Small intestine (tissue), 7 donors: ENCODE results near the gene UCN2. TPM values are rescaled to one million over a fixed set of nuclear protein-coding genes. Genes with fewer than 3 reads are reported as not detected.

Experiments
- DNase-seq, 2 donors: peaks; one replicate each; pipeline versions ENCODE4 v3.0.0 to v3.0.0-alpha.2; 2013
- FAIRE-seq: peaks from 2 replicates; lab custom pipeline; 2012; peaks lifted over from hg19 to GRCh38; lab: Jason Lieb, UNC
- H3K27ac ChIP-seq, 3 donors: one replicate each; pipeline ENCODE4 v1.5.1; 2013; ENCODE audit warnings: low read length in 2 of 3, mild to moderate bottlenecking in 2 of 3, control low read depth in 1 of 3, inconsistent platforms in 1 of 3, low read depth in 1 of 3, moderate library complexity in 1 of 3
- H3K27me3 ChIP-seq, 3 donors: one replicate each; pipeline ENCODE4 v1.6.1; 2013; ENCODE audit warnings: low read length in 3 of 3, inconsistent platforms in 1 of 3; ENCODE audit not compliant: control insufficient read depth in 3 of 3, insufficient read depth in 3 of 3
- H3K36me3 ChIP-seq, 3 donors: one replicate each; pipeline ENCODE4 v1.6.1; 2013; ENCODE audit warnings: low read length in 3 of 3, inconsistent platforms in 1 of 3, low read depth in 1 of 3, mild to moderate bottlenecking in 1 of 3, moderate library complexity in 1 of 3; ENCODE audit not compliant: control insufficient read depth in 3 of 3, insufficient read depth in 2 of 3
- H3K4me1 ChIP-seq, 3 donors: one replicate each; pipeline ENCODE4 v1.6.1; 2013; ENCODE audit warnings: low read length in 2 of 3, inconsistent platforms in 1 of 3, low read depth in 1 of 3, mild to moderate bottlenecking in 1 of 3, moderate library complexity in 1 of 3; ENCODE audit not compliant: control insufficient read depth in 3 of 3, insufficient read depth in 2 of 3
- H3K4me3 ChIP-seq, 3 donors: one replicate each; pipeline ENCODE4 v1.5.1; 2013; ENCODE audit warnings: low read length in 3 of 3, control low read depth in 1 of 3, inconsistent platforms in 1 of 3, low read depth in 1 of 3, mild to moderate bottlenecking in 1 of 3, moderate library complexity in 1 of 3
- H3K9me3 ChIP-seq, 2 donors: one replicate each; pipeline ENCODE4 v1.6.1; 2013; ENCODE audit warnings: low read depth in 1 of 2, low read length in 1 of 2; ENCODE audit not compliant: control insufficient read depth in 2 of 2, insufficient read depth in 1 of 2
- WGBS, 3 donors: extraction: QIAGEN DNeasy Blood & Tissue Kit; methylation state at CpG; one replicate each; pipeline ENCODE4 v1.1.7; 2013; 5-methylcytosine and 5-hydroxymethylcytosine counted together
- polyA plus RNA-seq, 4 donors: library from polyadenylated mRNA; stranded (reverse) in 3 of 4; unstranded in 1 of 4; fragments of 200-250 nt in 3 of 4; fragments of 120-200 nt in 1 of 4; gene quantifications; one replicate each; pipeline versions ENCODE4 v1.2.1 to v1.2.3, GENCODE V29; 2013
- donor health status: healthy with polysubstance abuse.
- donor health status: control.
- donor health status: control.
- donor health status: Bipolar disorder and iron deficiency.
- donor health status: healthy.

Gene UCN2
- polyA plus RNA-seq, 4 donors, result 0.13 to 0.65 TPM; not detected in 2

DNA sequence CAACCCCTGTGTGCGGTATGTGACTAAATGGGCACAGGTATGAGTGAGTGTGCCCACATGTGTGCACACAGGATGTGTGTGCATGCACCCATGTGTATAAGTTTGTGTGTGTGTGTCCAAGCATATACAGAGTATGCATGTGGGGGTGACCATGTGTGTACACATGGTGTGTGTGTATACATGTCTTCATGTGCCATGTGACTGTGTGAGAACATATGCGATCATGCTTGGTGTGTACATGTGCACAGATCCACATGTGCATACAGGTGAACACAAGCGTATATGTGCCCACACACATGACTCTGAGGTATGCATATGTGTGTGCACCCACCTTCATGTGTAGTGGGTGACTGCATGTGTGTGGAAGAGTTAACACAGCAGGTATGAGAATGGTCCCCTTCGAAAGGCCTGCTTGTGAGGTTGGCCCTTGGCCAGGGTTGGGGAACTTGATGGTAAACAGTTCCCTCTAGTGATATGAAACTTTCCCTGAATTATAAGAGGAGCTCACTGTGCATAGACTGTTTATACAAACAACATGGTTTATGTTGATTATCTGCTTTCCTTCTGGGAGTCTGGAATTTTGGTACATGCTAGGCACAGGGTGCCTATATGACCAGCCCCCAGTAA, 17.3 kb downstream of the UCN2 start:
- Histone ChIP-seq H3K27me3 (no peaks in the 10 kb centered on the region), H3K9me3 (no peaks in the 10 kb centered on the region), H3K27ac (no peak overlapping the region), H3K36me3 (peaks cover 0 to 53% (median 6%) of the 10 kb centered on the region in 3 donors), H3K4me1 (no peaks in the 10 kb centered on the region), H3K4me3 (no peak overlapping the region)
- no peak for FAIRE-seq
- 81 to 90% (median 87%) methylated on average over 4 of the region's 4 CpGs for WGBS, 3 donors
- no peak for DNase-seq

DNA sequence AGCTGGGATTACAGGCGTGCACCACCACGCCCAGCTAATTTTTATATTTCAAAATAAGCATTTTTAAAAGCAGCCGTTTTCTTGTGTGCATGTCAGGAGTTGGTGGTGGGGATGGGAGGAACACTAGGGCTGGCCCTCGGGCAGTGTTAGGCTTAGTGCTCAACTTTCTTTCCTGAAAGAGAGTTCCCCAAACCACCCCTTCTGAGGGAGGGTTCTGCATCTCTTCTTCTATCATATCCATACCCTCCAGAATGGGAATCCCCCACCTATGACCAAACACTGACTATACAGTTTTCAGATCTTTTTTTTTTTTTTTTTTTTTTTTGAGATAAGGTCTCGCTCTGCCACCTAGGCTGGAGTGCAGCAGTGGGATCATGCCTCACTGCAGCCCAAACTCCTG, 19.4 kb downstream of the UCN2 start:
- 86 to 91% (median 88%) methylated on average over 5 of the region's 5 CpGs for WGBS, 3 donors
- Histone ChIP-seq H3K27me3 (no peaks in the 10 kb centered on the region), H3K36me3 (peaks cover 0 to 52% (median 11%) of the 10 kb centered on the region in 3 donors), H3K4me3 (no peak overlapping the region), H3K27ac (no peak overlapping the region), H3K9me3 (no peaks in the 10 kb centered on the region), H3K4me1 (no peaks in the 10 kb centered on the region)
- no peak for DNase-seq
- FAIRE-seq, result no peak

GRCh38 chr3:48543271-48543866, 20.2 kb downstream of the UCN2 start:
- no peak for FAIRE-seq

DNA sequence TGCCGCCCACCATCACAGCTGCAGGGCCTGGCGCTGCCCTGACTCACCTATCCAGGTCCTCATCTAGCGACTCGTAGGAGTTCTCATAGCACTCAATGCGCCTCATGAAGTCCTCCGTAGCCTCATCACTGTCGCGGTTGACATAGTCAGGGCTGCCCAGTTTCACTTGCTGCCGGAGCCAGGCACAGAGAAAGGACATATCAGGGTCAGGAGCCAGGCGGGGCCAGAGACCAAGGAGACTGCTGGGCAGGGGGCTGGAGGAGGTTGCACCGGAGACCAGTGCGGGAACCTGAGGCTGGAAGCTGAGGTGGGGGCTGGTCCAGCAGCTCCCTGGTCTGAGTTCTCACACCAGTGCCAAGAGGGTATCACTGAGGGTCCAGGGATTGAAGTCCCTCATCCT, 25.1 kb downstream of the UCN2 start:
- FAIRE-seq, result no peak

More at GRCh38 chr3:48543271-48543866, 20.2 kb downstream of the UCN2 start:
- DNase-seq, result no peak
- Histone ChIP-seq H3K4me3 (no peak overlapping the region), H3K9me3 (no peaks in the 10 kb centered on the region), H3K4me1 (no peaks in the 10 kb centered on the region), H3K36me3 (peaks cover 0 to 51% (median 13%) of the 10 kb centered on the region in 3 donors), H3K27me3 (no peaks in the 10 kb centered on the region), H3K27ac (no peak overlapping the region)
- 64 to 91% (median 67%) methylated on average over 9 of the region's 9 CpGs for WGBS, 3 donors

DNA sequence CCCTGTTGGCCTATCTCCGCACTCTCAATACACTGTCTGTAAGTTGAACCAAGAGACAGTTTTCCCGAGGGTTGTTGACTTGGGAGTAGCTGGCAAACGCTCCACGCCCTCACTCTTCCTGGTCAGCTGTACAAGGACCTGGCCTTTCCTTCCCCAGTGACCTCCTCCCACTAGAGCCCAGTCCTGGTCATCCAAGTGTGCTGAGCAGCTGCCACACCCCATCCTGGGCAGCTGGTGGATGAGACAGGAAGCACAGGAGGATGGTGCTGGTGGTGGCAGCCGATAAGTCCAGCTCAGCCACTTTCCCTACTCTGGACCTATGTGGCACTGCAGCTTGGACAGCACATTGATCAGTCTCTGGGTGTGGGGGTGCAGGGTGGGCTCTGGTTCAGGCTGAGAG, 26.8 kb downstream of the UCN2 start:
- H3K27me3 ChIP-seq, result no peaks in the 10 kb centered on the region
- H3K9me3 ChIP-seq, result no peaks in the 10 kb centered on the region
- peaks cover 15 to 60% (median 28%) of the 10 kb centered on the region in 3 donors for H3K36me3 ChIP-seq
- 77 to 85% (median 84%) methylated on average over 5 of the region's 5 CpGs for WGBS, 3 donors
- H3K4me1 ChIP-seq, result no peaks in the 10 kb centered on the region
- no peak overlapping the region for H3K27ac ChIP-seq
- DNase-seq (no peak), FAIRE-seq (no peak)
- H3K4me3 ChIP-seq, result no peak overlapping the region

More for the DNA sequence above, 25.1 kb downstream of the UCN2 start:
- Histone ChIP-seq H3K9me3 (no peaks in the 10 kb centered on the region), H3K4me1 (no peaks in the 10 kb centered on the region), H3K4me3 (no peak overlapping the region), H3K27me3 (no peaks in the 10 kb centered on the region), H3K36me3 (peaks cover 15 to 65% (median 28%) of the 10 kb centered on the region in 3 donors), H3K27ac (no peak overlapping the region)
- 89 to 96% (median 95%) methylated on average over 12 of the region's 12 CpGs for WGBS, 3 donors
- DNase-seq, result no peak

- H3K27me3 ChIP-seq, result no peaks in the 10 kb centered on the region
- no peaks in the 10 kb centered on the region for H3K9me3 ChIP-seq
- WGBS, 3 donors, result 90 to 91% (median 90%) methylated on average over 19 of the region's 19 CpGs
- H3K4me1 ChIP-seq, result no peaks in the 10 kb centered on the region
- no peak for FAIRE-seq
- no peak overlapping the region for H3K27ac ChIP-seq
- no peak overlapping the region for H3K4me3 ChIP-seq
- peaks cover 15 to 55% (median 28%) of the 10 kb centered on the region in 3 donors for H3K36me3 ChIP-seq
- no peak for DNase-seq
Observed at GRCh38 chr3:48536116-48536515, 27.5 kb downstream of the UCN2 start.

DNA sequence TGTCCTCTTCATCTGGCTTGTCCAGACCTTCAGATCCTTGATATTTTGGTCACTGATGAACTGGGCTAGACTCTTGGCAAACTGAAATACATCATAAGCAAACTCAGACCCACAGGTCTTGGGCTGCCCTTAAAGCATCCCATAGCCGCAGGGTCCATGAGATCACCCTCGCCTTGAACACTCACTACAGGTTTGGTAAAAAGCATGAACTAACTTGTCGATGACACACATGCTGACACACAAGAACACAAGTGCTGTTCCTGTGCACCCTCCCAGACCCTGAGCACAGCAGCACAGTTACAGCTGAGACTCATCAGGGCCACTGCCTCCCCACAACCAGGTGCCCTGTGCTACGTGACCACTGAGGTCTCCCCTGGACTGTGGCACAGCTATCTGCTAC, 28.0 kb downstream of the UCN2 start:
- WGBS, 3 donors, result 95 to 98% (median 98%) methylated on average over 4 of the region's 4 CpGs
- H3K4me3 ChIP-seq, result no peak overlapping the region
- H3K36me3 ChIP-seq, result peaks cover 15 to 55% (median 28%) of the 10 kb centered on the region in 3 donors
- no peak overlapping the region for H3K27ac ChIP-seq
- no peak for FAIRE-seq
- no peaks in the 10 kb centered on the region for H3K27me3 ChIP-seq
- no peak for DNase-seq
- H3K4me1 ChIP-seq, result no peaks in the 10 kb centered on the region
- H3K9me3 ChIP-seq, result no peaks in the 10 kb centered on the region

GRCh38 chr3:48532977-48533337, 30.6 kb downstream of the UCN2 start:
- no peaks in the 10 kb centered on the region for H3K9me3 ChIP-seq
- H3K27ac ChIP-seq, result no peak overlapping the region
- no peaks in the 10 kb centered on the region for H3K27me3 ChIP-seq
- DNase-seq (no peak), FAIRE-seq (no peak)
- H3K4me1 ChIP-seq, result no peaks in the 10 kb centered on the region
- 77 to 88% (median 86%) methylated on average over 2 of the region's 2 CpGs for WGBS, 3 donors
- no peak overlapping the region for H3K4me3 ChIP-seq
- peaks cover 13 to 32% (median 17%) of the 10 kb centered on the region in 3 donors for H3K36me3 ChIP-seq
